Psoas muscle (tissue), 8 donors: ENCODE measurements around the gene OR5A2. TPM values are rescaled to one million over a fixed set of nuclear protein-coding genes. Genes with fewer than 3 reads are reported as not detected.
"Not testable (repeated sequence)": the region's sequence is repeated elsewhere in the genome, so short reads cannot be mapped to it uniquely, and the experiment has no call there.

Experiments used
- ATAC-seq, 4 donors: fragments of 200-7000 bp; cut with Tn5 transposase; one replicate each; pipeline ENCODE4 v1.9.1; 2020; ENCODE audit warnings: moderate library complexity in 3 of 4, mild to moderate bottlenecking in 2 of 4
- DNase-seq, 2 donors: peaks; one replicate each; pipeline ENCODE4 v3.0.0-alpha.2; 2020
- H3K27ac ChIP-seq: fragments of 200-600 bp; one replicate; pipeline ENCODE4 v1.8.0; 2022
- H3K27me3 ChIP-seq, 3 donors: fragments of 200-600 bp in 1 of 3; one replicate each; pipeline versions ENCODE4 v1.6.1 to v1.8.0; 2013 to 2022; ENCODE audit warnings: low read length in 2 of 3, mild to moderate bottlenecking in 2 of 3, moderate library complexity in 1 of 3; ENCODE audit not compliant: insufficient read depth in 3 of 3
- H3K36me3 ChIP-seq, 2 donors: fragments of 200-600 bp in 1 of 2; one replicate each; pipeline versions ENCODE4 v1.6.1 to v1.8.0; 2013 to 2022; ENCODE audit warnings: low read depth in 1 of 2, mild to moderate bottlenecking in 1 of 2, moderate library complexity in 1 of 2; ENCODE audit not compliant: insufficient read depth in 1 of 2
- H3K4me1 ChIP-seq: fragments of 200-600 bp; one replicate; pipeline ENCODE4 v1.8.0; 2022
- H3K4me3 ChIP-seq: fragments of 200-600 bp; one replicate; pipeline ENCODE4 v1.8.0; 2022; ENCODE audit warnings: mild to moderate bottlenecking
- H3K9me3 ChIP-seq: fragments of 200-600 bp; one replicate; pipeline ENCODE4 v1.8.0; 2022
- WGBS, 3 donors: extraction: QIAGEN DNeasy Blood & Tissue Kit; methylation state at CpG; one replicate each; pipeline versions ENCODE4 v1.1.6 to v1.1.7; 2013; 5-methylcytosine and 5-hydroxymethylcytosine counted together
- intact Hi-C, 2 donors: fragments of 100-400 bp; cut with DNase I; formaldehyde crosslinking; loops; one replicate each; pipeline versions ENCODE4 v1.11.0 to v1.14.2; 2022
- polyA plus RNA-seq, 3 donors: library from polyadenylated mRNA; stranded (reverse); fragments of 200-250 nt; gene quantifications; one replicate each; pipeline ENCODE4 v1.2.3, GENCODE V29; 2013
- total RNA-seq, 4 donors: library from RNA; stranded (reverse); fragmentation: NEBNext Ultra II Directional in 2 of 4; extraction: Animal tissue kit (Norgen Biotek cat#: 25700) in 2 of 4; gene quantifications; one replicate each; pipeline versions ENCODE4 v1.2.1 to v1.2.4, GENCODE V29; 2021 to 2023
- TF ChIP-seq, protein P1 (sequence below): fragments of 200-600 bp; IDR thresholded peaks from one replicate; pipeline ENCODE4 v1.8.0; 2022; ENCODE audit warnings: antibody characterized with exemption
- donor health status: healthy with polysubstance abuse.
- donor health status: DM: no; HTN: no; CAD: no; lungs with moderate emphysema.
- donor health status: Bipolar disorder and iron deficiency.
- donor health status: healthy.
- donor health status: DM: yes; HTN: yes; CAD: no.
- donor health status: DM: no; HTN: no; CAD: no.
- donor health status: DM: no; HTN: no; CAD: no.
- donor health status: DM: yes; HTN: yes; CAD: no.

The OR5A2 gene
- total and polyA plus RNA-seq, 7 donors: not detected

GRCh38 chr11:59459916-59460315 is 33.7 kb upstream of the OR5A2 start:
- intact Hi-C loops: no loop called here
- DNase-seq (no peak), ATAC-seq (no peak)
- H3K27me3 ChIP-seq: no peaks in the 10 kb centered on the region
- TF ChIP-seq, protein P1, sequence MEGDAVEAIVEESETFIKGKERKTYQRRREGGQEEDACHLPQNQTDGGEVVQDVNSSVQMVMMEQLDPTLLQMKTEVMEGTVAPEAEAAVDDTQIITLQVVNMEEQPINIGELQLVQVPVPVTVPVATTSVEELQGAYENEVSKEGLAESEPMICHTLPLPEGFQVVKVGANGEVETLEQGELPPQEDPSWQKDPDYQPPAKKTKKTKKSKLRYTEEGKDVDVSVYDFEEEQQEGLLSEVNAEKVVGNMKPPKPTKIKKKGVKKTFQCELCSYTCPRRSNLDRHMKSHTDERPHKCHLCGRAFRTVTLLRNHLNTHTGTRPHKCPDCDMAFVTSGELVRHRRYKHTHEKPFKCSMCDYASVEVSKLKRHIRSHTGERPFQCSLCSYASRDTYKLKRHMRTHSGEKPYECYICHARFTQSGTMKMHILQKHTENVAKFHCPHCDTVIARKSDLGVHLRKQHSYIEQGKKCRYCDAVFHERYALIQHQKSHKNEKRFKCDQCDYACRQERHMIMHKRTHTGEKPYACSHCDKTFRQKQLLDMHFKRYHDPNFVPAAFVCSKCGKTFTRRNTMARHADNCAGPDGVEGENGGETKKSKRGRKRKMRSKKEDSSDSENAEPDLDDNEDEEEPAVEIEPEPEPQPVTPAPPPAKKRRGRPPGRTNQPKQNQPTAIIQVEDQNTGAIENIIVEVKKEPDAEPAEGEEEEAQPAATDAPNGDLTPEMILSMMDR: no peak
- H3K4me3 ChIP-seq: no peak overlapping the region
- H3K36me3 ChIP-seq: no peaks in the 10 kb centered on the region
- no peaks in the 10 kb centered on the region for H3K4me1 ChIP-seq
- no peak overlapping the region for H3K27ac ChIP-seq
- 42 to 64% (median 56%) methylated on average over 3 of the region's 3 CpGs for WGBS, 3 donors
- no peaks in the 10 kb centered on the region for H3K9me3 ChIP-seq

DNA sequence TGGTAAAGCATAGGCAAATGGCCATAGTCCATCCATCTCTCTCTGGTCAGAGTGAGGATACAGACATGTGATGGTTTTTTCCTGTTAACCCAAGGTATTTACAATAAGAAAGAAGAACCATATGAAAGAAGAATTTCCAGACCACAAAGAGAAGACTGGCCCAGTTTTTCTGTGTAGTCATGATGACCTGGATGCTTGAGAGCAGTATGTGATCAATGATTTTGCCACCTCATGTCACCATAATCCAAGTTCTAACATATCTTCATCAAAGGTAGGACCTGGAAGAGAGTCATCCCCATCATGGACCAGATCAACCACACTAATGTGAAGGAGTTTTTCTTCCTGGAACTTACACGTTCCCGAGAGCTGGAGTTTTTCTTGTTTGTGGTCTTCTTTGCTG is 30.4 kb upstream of the OR5A2 start, which contains the start of gene OR4D6:
Gene OR4D6, plus strand, starts transcription at position 301 of the 400 bp plus-strand sequence. Its CDS starts 0 bp downstream, at position 301.
- ATAC-seq (no peak), DNase-seq (no peak)
- WGBS, 3 donors: 81 to 84% (median 83%) methylated on average over 2 of the region's 2 CpGs
- intact Hi-C loops: no loop called here
- TF ChIP-seq, protein P1: no peak
- H3K27ac ChIP-seq: no peak within 1 kb of the TSS
- H3K36me3 ChIP-seq: no peaks in the 10 kb centered on the region
- H3K4me1 ChIP-seq: no peaks in the 10 kb centered on the region
- H3K4me3 ChIP-seq: no peak within 1 kb of the TSS
- H3K27me3 ChIP-seq: no peaks in the 10 kb centered on the region
- no peaks in the 10 kb centered on the region for H3K9me3 ChIP-seq

DNA sequence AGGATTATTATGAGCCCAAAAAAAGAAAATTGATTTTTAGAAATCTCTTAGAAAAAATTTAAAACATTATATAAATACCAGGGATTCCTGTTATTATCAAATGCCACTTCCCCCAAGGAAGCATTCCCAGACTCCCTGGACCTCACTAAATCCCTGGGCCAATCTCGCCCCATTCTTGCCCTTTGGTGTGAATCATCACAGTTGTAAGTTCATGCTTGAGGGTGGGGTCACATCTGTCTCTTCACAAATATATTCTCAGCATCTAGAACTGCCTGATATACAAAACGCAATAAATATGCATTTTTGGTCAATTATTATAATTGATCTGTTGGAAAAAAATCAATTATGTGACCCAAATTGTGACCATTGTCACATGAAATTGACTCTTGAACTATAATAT is 22.3 kb upstream of the OR5A2 start:
- 64 to 67% (median 64%) methylated on average over 2 of the region's 2 CpGs for WGBS, 3 donors
- intact Hi-C loops: no loop called here

DNA sequence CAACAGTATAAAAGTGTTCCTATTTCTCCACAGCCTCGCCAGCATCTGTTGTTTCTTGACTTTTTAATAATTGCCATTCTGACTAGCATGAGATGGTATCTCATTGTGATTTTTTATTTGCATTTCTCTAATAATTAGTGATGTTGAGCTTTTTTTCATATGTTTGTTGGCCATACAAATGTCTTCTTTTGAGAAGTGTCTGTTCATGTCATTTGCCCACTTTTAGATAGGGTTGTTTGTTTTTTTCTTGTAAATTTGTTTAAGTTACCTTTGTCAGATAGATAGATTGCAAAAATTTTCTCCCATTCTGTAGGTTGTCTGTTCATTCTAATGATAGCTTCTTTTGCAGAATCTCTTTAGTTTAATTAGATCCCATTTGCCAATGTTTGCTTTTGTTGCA is 19.4 kb upstream of the OR5A2 start:
- H3K27me3 ChIP-seq, H3K27ac ChIP-seq, DNase-seq, H3K36me3 ChIP-seq, H3K4me1 ChIP-seq, intact Hi-C loops, ATAC-seq, H3K4me3 ChIP-seq, H3K9me3 ChIP-seq: not testable (repeated sequence)
- 63 to 69% (median 68%) methylated on average over 1 of the region's 1 CpG for WGBS, 3 donors

More for the DNA sequence above, 22.3 kb upstream of the OR5A2 start:
- TF ChIP-seq, protein P1: no peak
- H3K27ac ChIP-seq: no peak overlapping the region
- no peak overlapping the region for H3K4me3 ChIP-seq
- ATAC-seq: no peak
- H3K4me1 ChIP-seq: no peaks in the 10 kb centered on the region
- no peaks in the 10 kb centered on the region for H3K36me3 ChIP-seq
- H3K9me3 ChIP-seq: no peaks in the 10 kb centered on the region
- H3K27me3 ChIP-seq: no peaks in the 10 kb centered on the region
- no peak for DNase-seq

- no peaks in the 10 kb centered on the region for H3K9me3 ChIP-seq
- TF ChIP-seq, protein P1: no peak
- H3K27ac ChIP-seq: no peak overlapping the region
- ATAC-seq (no peak), DNase-seq (no peak)
- H3K4me3 ChIP-seq: no peak overlapping the region
- 60 to 67% (median 64%) methylated on average over 7 of the region's 7 CpGs for WGBS, 3 donors
- no peaks in the 10 kb centered on the region for H3K4me1 ChIP-seq
- intact Hi-C loops: no loop called here
- H3K36me3 ChIP-seq: no peaks in the 10 kb centered on the region
- H3K27me3 ChIP-seq: no peaks in the 10 kb centered on the region
These were observed 11.6 kb upstream of the OR5A2 start for GRCh38 chr11:59437770-59438169.
